Ascending aorta (tissue), 2 donors: ENCODE measurements around the gene FHOD3. TPM values are rescaled to one million over a fixed set of nuclear protein-coding genes. Genes with fewer than 3 reads are reported as not detected.

Experiments
- DNase-seq, 2 donors: peaks; one replicate each; pipeline ENCODE4 v3.0.0-alpha.2; 2019; ENCODE audit warnings: low spot score in 2 of 2
- H3K27ac ChIP-seq, 2 donors: fragments of 200-600 bp; sonication (generic); one replicate each; pipeline ENCODE4 v1.5.1; 2016 to 2017; ENCODE audit warnings: mild to moderate bottlenecking in 1 of 2
- H3K27me3 ChIP-seq: fragments of 200-600 bp; sonication (generic); one replicate; pipeline ENCODE4 v1.5.1; 2017
- H3K36me3 ChIP-seq, 2 donors: fragments of 200-600 bp; sonication (generic); one replicate each; pipeline ENCODE4 v1.5.1; 2016
- H3K4me1 ChIP-seq, 2 donors: fragments of 200-600 bp; sonication (generic); one replicate each; pipeline ENCODE4 v1.5.1; 2016 to 2017; ENCODE audit warnings: mild to moderate bottlenecking in 1 of 2
- H3K4me3 ChIP-seq, 2 donors: fragments of 200-600 bp; sonication (generic); one replicate each; pipeline ENCODE4 v1.5.1; 2016 to 2017; ENCODE audit warnings: mild to moderate bottlenecking in 1 of 2
- H3K9me3 ChIP-seq, 2 donors: fragments of 200-600 bp; sonication (generic); one replicate each; pipeline ENCODE4 v1.5.1; 2016
- CTCF ChIP-seq, 3 experiments: fragments of 200-600 bp in 2 of 3; fragments of 450-650 bp in 1 of 3; sonication (generic) in 2 of 3; IDR thresholded peaks; one replicate each; pipeline ENCODE4 v1.5.1; 2016 to 2019; ENCODE audit warnings: antibody characterized with exemption in 3 of 3, mild to moderate bottlenecking in 1 of 3, moderate library complexity in 1 of 3
- intact Hi-C: fragments of 100-400 bp; cut with DNase I; formaldehyde crosslinking; loops from one replicate; pipeline ENCODE4 v1.15.1; 2023
- total RNA-seq: library from RNA; depleted of rRNA; stranded (reverse); fragments of >200 nt; gene quantifications from one replicate; pipeline ENCODE4 v1.1.0, GENCODE V29; 2016

Gene FHOD3
- total RNA-seq, 1 donor from 2014 or later = 12.7 TPM

- Histone ChIP-seq H3K4me3 (no peak overlapping the region), H3K27ac (peak overlapping the region in 1 of 2 donors; percentile 58), H3K9me3 (peaks cover 0 to 3% of the 10 kb centered on the region in 2 donors), H3K36me3 (no peaks in the 10 kb centered on the region), H3K4me1 (peaks cover 0 to 19% of the 10 kb centered on the region in 2 donors), H3K27me3 (no peaks in the 10 kb centered on the region)
- intact Hi-C loops = no loop called here
- DNase-seq = no peak
- no peak for TF ChIP-seq CTCF (IDR thresholded peaks at IDR 0.05)
These were observed 103.9 kb downstream of the FHOD3 start for GRCh38 chr18:36401462-36401861.

DNA sequence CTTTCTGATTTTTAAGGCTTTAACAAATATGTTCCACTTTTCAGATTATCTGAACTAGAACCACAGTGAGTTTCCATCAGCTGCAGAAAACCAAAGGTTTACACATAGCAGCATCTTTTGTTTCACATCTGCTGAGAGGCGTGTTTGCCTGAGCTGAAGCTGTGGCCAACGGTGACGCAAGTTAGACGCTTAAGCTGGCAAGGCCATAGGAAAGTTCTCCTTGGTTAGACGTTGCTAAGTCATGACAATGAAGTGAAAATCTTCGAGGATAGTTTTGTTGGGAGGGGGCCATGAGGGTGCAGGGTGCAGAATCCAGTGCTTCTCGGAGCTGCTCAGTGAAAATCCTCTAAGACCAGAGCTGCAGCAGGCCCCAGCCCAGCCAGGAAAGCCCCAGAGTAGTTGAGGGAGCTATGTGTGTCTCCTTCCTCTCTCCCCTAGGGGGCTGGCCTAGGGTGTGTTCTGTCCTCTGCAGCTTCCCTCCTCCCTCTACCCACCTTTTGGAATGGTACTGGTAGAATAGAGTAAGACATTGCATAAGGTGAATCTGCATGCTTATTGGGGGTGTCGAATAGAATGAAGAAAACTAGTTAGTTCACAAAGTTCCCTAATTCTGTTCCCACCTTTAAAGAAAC lies 105.4 kb downstream of the FHOD3 start:
- Histone ChIP-seq H3K27ac (peak overlapping the region; percentile 50 to 55), H3K4me3 (no peak overlapping the region), H3K9me3 (no peaks in the 10 kb centered on the region), H3K4me1 (peaks cover 0 to 19% of the 10 kb centered on the region in 2 donors), H3K36me3 (no peaks in the 10 kb centered on the region), H3K27me3 (no peaks in the 10 kb centered on the region)
- intact Hi-C loops = no loop called here
- DNase-seq = peak; percentile 46 to 92
- peak in 1 of 3 experiments; percentile 4 for TF ChIP-seq CTCF (IDR thresholded peaks at IDR 0.05)

GRCh38 chr18:36403896-36404820 lies 106.6 kb downstream of the FHOD3 start:
- Histone ChIP-seq H3K27ac (no peak overlapping the region), H3K36me3 (no peaks in the 10 kb centered on the region), H3K9me3 (no peaks in the 10 kb centered on the region), H3K27me3 (no peaks in the 10 kb centered on the region), H3K4me1 (peaks cover 0 to 18% of the 10 kb centered on the region in 2 donors), H3K4me3 (no peak overlapping the region)
- TF ChIP-seq CTCF (IDR thresholded peaks at IDR 0.05) = no peak
- intact Hi-C loops = no loop called here
- DNase-seq = no peak

GRCh38 chr18:36405611-36406010 lies 108.1 kb downstream of the FHOD3 start:
- H3K4me3 ChIP-seq = no peak overlapping the region
- TF ChIP-seq CTCF (IDR thresholded peaks at IDR 0.05) = no peak
- no peak overlapping the region for H3K27ac ChIP-seq
- peaks cover 0 to 9% of the 10 kb centered on the region in 2 donors for H3K4me1 ChIP-seq
- intact Hi-C loops = no loop called here
- no peaks in the 10 kb centered on the region for H3K36me3 ChIP-seq
- no peaks in the 10 kb centered on the region for H3K27me3 ChIP-seq
- no peaks in the 10 kb centered on the region for H3K9me3 ChIP-seq
- DNase-seq = no peak

DNA sequence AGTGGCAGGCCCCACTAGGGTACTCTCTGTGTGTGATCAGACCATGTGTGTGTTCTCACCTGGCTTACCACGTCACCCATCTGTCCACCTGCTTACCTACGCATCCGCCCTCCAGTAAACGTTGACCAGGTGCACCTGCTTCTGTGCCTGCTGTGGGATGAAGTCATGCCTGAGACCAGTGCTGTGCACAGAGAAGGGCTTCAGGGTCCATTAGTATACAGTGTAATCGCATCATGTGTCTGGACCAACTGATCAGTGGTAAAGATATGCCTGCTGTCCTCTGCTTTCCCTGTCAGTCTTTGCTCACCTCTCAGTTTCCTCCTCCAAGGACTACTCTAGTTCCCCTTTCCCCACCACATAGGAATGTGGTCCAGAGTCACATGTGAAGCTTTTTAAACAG lies 109.3 kb downstream of the FHOD3 start:
- Histone ChIP-seq H3K36me3 (no peaks in the 10 kb centered on the region), H3K4me1 (peaks cover 0 to 9% of the 10 kb centered on the region in 2 donors), H3K9me3 (no peaks in the 10 kb centered on the region), H3K27ac (no peak overlapping the region), H3K4me3 (no peak overlapping the region), H3K27me3 (no peaks in the 10 kb centered on the region)
- no peak for TF ChIP-seq CTCF (IDR thresholded peaks at IDR 0.05)
- intact Hi-C loops = no loop called here
- no peak for DNase-seq
